K562 (cell line): ENCODE data around the gene FGF10. TPM values are rescaled to one million over a fixed set of nuclear protein-coding genes. Genes with fewer than 3 reads are reported as not detected.

ENCODE experiments used
- ATAC-seq: fragments of 200-7000 bp; cut with Tn5 transposase; 3 replicates; pipeline ENCODE4 v1.9.1; 2020; ENCODE audit warnings: moderate library complexity
- BruUV-seq: library from RNA; stranded (reverse); fragments of 400-500 nt; replicated peaks from 2 replicates; lab custom pipeline; 2021; lab: Mats Ljungman, UMichigan
- CTCF ChIA-PET: fragments of 300-600 bp; formaldehyde crosslinking; extraction: SDS; loops from one replicate; lab custom pipeline; 2021; ENCODE audit warnings: low intra/inter-chr PET ratio; lab: Yijun Ruan, JAX
- POLR2A ChIA-PET: fragments of 300-600, 350-650 bp; sonication (Branson Sonifier 250); formaldehyde crosslinking; extraction: SDS; loops from one replicate; lab custom pipeline; 2021; ENCODE audit warnings: antibody characterized with exemption, inconsistent platforms; lab: Yijun Ruan, JAX
- DNase-seq, 4 experiments: peaks; one replicate each; pipeline versions ENCODE4 v3.0.0 to v3.0.0-alpha.2; 2011 to 2018; ENCODE audit warnings: low spot score in 3 of 4, mixed read lengths in 3 of 4; ENCODE audit errors: extremely low read depth in 1 of 4
- FAIRE-seq: peaks from 2 replicates; lab custom pipeline; 2011; peaks lifted over from hg19 to GRCh38; lab: Jason Lieb, UNC
- H2AFZ ChIP-seq: 2 replicates; pipeline ENCODE4 v1.6.0; 2011; ENCODE audit warnings: low read depth, low read length, control low read depth, inconsistent platforms
- H3K27ac ChIP-seq: fragments of 200-600 bp; 3 replicates; pipeline ENCODE4 v1.8.0; 2011; ENCODE audit warnings: low read depth, mild to moderate bottlenecking, control low read depth, inconsistent platforms, low read length, moderate library complexity, mixed read lengths; ENCODE audit errors: extremely low read depth
- H3K27me3 ChIP-seq, 2 experiments: fragments of 300-600 bp in 1 of 2; 2 replicates in 1 of 2; 3 replicates in 1 of 2; pipeline versions ENCODE4 v1.6.0 to v1.8.0; 2011; ENCODE audit warnings: inconsistent platforms in 2 of 2, low read length in 2 of 2, mild to moderate bottlenecking in 1 of 2, mixed read lengths in 1 of 2, moderate library complexity in 1 of 2; ENCODE audit not compliant: control insufficient read depth in 2 of 2, insufficient read depth in 2 of 2
- H3K36me3 ChIP-seq: fragments of 300-600 bp; 3 replicates; pipeline ENCODE4 v1.8.0; 2011; ENCODE audit warnings: mild to moderate bottlenecking, low read length, inconsistent platforms; ENCODE audit not compliant: control insufficient read depth, insufficient read depth
- H3K4me1 ChIP-seq, 2 experiments: fragments of 200-600 bp in 1 of 2; replicated peaks in 1 of 2; 2 replicates in 1 of 2; 3 replicates in 1 of 2; pipeline versions ENCODE4 v1.5.1 to v1.8.0; 2011; ENCODE audit warnings: inconsistent platforms in 2 of 2, low read length in 2 of 2, mild to moderate bottlenecking in 1 of 2, mixed read lengths in 1 of 2, moderate library complexity in 1 of 2; ENCODE audit not compliant: control insufficient read depth in 2 of 2, insufficient read depth in 2 of 2
- H3K4me2 ChIP-seq: 2 replicates; pipeline ENCODE4 v1.6.1; 2011; ENCODE audit warnings: low read length, control low read depth, inconsistent platforms, mixed read lengths; ENCODE audit not compliant: insufficient read depth
- H3K4me3 ChIP-seq: fragments of 200-600 bp; sonication (generic), shearing (Covaris generic); 2 replicates; pipeline ENCODE4 v1.5.1; 2016; ENCODE audit warnings: control low read depth, inconsistent platforms
- H3K79me2 ChIP-seq: fragments of 200-600 bp; 3 replicates; pipeline ENCODE4 v1.8.0; 2011; ENCODE audit warnings: low read length, inconsistent platforms; ENCODE audit not compliant: control insufficient read depth, insufficient read depth
- H3K9ac ChIP-seq, 2 experiments: 2 replicates each; pipeline versions ENCODE4 v1.6.0 to v1.6.1; 2011; ENCODE audit warnings: low read depth in 2 of 2, low read length in 2 of 2, control low read depth in 1 of 2, inconsistent platforms in 1 of 2, mild to moderate bottlenecking in 1 of 2, mixed read lengths in 1 of 2; ENCODE audit not compliant: insufficient read depth in 1 of 2
- H3K9me1 ChIP-seq: one replicate; pipeline ENCODE4 v1.6.0; 2011; ENCODE audit warnings: inconsistent platforms, mild to moderate bottlenecking, low read length, moderate library complexity; ENCODE audit not compliant: control insufficient read depth, insufficient read depth
- H3K9me3 ChIP-seq: replicated peaks from 2 replicates; pipeline ENCODE4 v1.5.1; 2011; ENCODE audit warnings: low read depth, low read length, inconsistent platforms; ENCODE audit not compliant: control insufficient read depth, insufficient read depth
- H4K20me1 ChIP-seq: replicated peaks from 2 replicates; pipeline ENCODE4 v1.6.1; 2011; ENCODE audit warnings: low read length, inconsistent platforms, mixed read lengths; ENCODE audit not compliant: control insufficient read depth, insufficient read depth
- FUS ChIP-seq: fragments of 200-400 bp; formaldehyde crosslinking; optimal IDR thresholded peaks from 2 replicates; pipeline ENCODE3; 2017; ENCODE audit warnings: low read depth, low read length
- XRCC3 ChIP-seq: fragments of 450-650 bp; IDR thresholded peaks from 2 replicates; pipeline ENCODE4 v1.6.1; 2017; ENCODE audit warnings: mild to moderate bottlenecking, moderate library complexity
- in situ Hi-C: fragments of 300-500 bp; cut with MboI; formaldehyde crosslinking; loops from 4 replicates; pipeline ENCODE4 v1.15.0; 2018; ENCODE audit warnings: inconsistent platforms, mixed read lengths
- intact Hi-C: fragments of 100-400 bp; cut with micrococcal nuclease; formaldehyde crosslinking; loops from 2 replicates; pipeline ENCODE4 v1.14.2; 2022
- polyA plus RNA-seq, 8 experiments: library from polyadenylated mRNA; depleted of rRNA in 4 of 8; stranded (reverse) in 5 of 8; unstranded in 3 of 8; fragments of >200 nt; fragmentation: Nextera tagmentation in 2 of 8; fragmentation: Illumina TruSeq in 1 of 8; extraction: Ambion mirVana in 2 of 8; extraction: Trizol in 1 of 8; gene quantifications; 2 replicates each; pipeline versions ENCODE4 v1.2.1 to v1.2.3, GENCODE V29; 2011 to 2014; ENCODE audit warnings: inconsistent platforms in 1 of 8, missing spikeins in 1 of 8
- total RNA-seq, 7 experiments: library from RNA; depleted of rRNA in 6 of 7; stranded (reverse); fragments of >200 nt in 6 of 7; fragmentation: Illumina TruSeq in 2 of 7; extraction: Trizol in 2 of 7; gene quantifications; 2 replicates each; pipeline versions ENCODE4 v1.2.1 to v1.2.3, GENCODE V29; 2011 to 2021; ENCODE audit warnings: low replicate concordance in 1 of 7
- TF ChIP-seq, protein P1 (sequence below): fragments of 450-650 bp; IDR thresholded peaks from 2 replicates; pipeline ENCODE4 v1.6.1; 2017; ENCODE audit warnings: antibody characterized with exemption

The FGF10 gene
- total and polyA plus RNA-seq, 9 of the 15 experiments (the other 6 are each of a cell fraction or from before 2014, with no cell fraction given): not detected

DNA sequence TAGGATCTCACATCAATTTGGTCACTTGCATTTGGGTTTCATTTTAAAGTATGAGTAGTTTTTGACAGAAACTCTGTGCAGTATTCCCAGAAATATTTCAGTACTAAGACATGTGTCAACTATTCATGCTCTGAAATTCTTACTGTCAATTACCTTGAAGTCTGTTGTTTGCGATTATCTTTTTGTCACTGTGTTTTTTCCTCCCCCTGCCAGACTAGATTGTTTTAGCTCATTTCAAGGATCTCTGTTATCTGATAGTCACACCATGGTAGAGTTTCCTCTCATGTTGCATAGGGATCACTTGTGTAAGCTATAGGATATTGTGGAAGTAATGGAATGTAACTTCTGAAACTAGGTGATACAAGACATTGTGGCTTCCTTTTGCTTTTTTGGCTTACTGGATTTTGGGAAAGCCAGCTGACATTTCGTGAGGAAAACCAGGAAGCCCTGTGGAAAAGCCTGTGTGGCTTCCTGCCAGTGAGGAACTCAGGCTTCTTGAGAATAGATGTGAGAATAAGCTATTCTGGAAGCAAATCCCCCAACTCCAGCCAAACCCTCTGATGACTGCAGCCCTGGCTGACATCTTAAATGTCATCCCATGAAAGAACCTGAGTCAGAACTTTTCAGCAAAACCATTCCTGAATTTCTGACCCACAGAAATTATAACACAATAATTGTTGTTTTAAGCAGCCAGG lies 122.2 kb downstream of the FGF10 start (continued):
- no peak for TF ChIP-seq XRCC3

DNA sequence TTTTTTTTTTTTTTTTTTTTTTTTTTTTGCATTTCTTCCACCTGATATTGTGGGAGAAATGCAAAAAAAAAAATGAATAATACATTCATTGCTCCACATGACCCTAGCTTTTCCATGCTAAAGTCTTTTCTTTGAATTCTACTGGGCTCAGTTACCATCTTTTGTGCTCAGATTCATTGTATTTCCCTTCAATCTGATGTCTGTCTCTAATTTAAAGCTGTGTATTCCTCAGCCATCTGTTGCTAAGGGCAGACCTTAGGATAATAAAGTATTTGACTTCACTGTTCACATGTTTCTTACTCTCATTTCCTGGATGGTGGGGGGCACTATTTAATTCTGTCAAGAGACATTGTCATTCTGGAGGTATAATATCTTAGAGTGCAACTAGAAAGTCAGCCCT lies 123.5 kb downstream of the FGF10 start:
- H3K4me1 ChIP-seq: no peaks in the 10 kb centered on the region
- ChIA-PET CTCF (no interaction called here), POLR2A (no interaction called here)
- H3K9ac ChIP-seq: no peak overlapping the region
- H3K9me3 ChIP-seq: no peaks in the 10 kb centered on the region
- H3K9me1 ChIP-seq: no peaks in the 10 kb centered on the region
- intact Hi-C loops: no loop called here
- no peaks in the 10 kb centered on the region for H3K79me2 ChIP-seq
- FAIRE-seq (no peak), DNase-seq (no peak)
- H3K27me3 ChIP-seq: no peaks in the 10 kb centered on the region
- no TSS peak for BruUV-seq
- no peak overlapping the region for H3K27ac ChIP-seq
- in situ Hi-C loops: no loop called here
- H4K20me1 ChIP-seq: no peaks in the 10 kb centered on the region
- H3K36me3 ChIP-seq: no peaks in the 10 kb centered on the region
- no peak overlapping the region for H2AFZ ChIP-seq
- TF ChIP-seq FUS: no peak
- TF ChIP-seq, protein P1, sequence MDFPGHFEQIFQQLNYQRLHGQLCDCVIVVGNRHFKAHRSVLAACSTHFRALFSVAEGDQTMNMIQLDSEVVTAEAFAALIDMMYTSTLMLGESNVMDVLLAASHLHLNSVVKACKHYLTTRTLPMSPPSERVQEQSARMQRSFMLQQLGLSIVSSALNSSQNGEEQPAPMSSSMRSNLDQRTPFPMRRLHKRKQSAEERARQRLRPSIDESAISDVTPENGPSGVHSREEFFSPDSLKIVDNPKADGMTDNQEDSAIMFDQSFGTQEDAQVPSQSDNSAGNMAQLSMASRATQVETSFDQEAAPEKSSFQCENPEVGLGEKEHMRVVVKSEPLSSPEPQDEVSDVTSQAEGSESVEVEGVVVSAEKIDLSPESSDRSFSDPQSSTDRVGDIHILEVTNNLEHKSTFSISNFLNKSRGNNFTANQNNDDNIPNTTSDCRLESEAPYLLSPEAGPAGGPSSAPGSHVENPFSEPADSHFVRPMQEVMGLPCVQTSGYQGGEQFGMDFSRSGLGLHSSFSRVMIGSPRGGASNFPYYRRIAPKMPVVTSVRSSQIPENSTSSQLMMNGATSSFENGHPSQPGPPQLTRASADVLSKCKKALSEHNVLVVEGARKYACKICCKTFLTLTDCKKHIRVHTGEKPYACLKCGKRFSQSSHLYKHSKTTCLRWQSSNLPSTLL: no peak
- TF ChIP-seq, all 486 proteins: peak for 0
- ATAC-seq: no peak
- Histone ChIP-seq H3K4me2 (no peak overlapping the region), H3K4me3 (no peak overlapping the region)
